Mesendoderm (in vitro differentiated cells): ENCODE measurements around the gene RAB1B.
A peak's percentile ranks its signal among the peaks of the same experiment; 100 is the strongest.

Experiments
- DNase-seq: peaks from one replicate; pipeline ENCODE4 v3.0.0; 2013
- H2AK5ac ChIP-seq: 2 replicates; pipeline ENCODE4 v1.6.1; 2013; ENCODE audit warnings: low read length, inconsistent platforms
- H2BK120ac ChIP-seq: 2 replicates; pipeline ENCODE4 v1.6.1; 2013; ENCODE audit warnings: low read depth, mild to moderate bottlenecking, low read length, moderate library complexity, mixed read lengths
- H2BK15ac ChIP-seq: replicated peaks from 2 replicates; pipeline ENCODE4 v1.6.1; 2013; ENCODE audit warnings: low read depth, mild to moderate bottlenecking, moderate library complexity
- H2BK5ac ChIP-seq: 2 replicates; pipeline ENCODE4 v1.6.1; 2013; ENCODE audit warnings: low read length, inconsistent platforms
- H3K18ac ChIP-seq: 2 replicates; pipeline ENCODE4 v1.6.1; 2013; ENCODE audit warnings: mild to moderate bottlenecking, low read length, mixed read lengths
- H3K23ac ChIP-seq: one replicate; pipeline ENCODE4 v1.6.1; 2013; ENCODE audit warnings: low read length
- H3K27ac ChIP-seq: 2 replicates; pipeline ENCODE4 v1.5.1; 2013; ENCODE audit warnings: low read depth, mild to moderate bottlenecking, inconsistent platforms, low read length, moderate library complexity
- H3K27me3 ChIP-seq: 2 replicates; pipeline ENCODE4 v1.6.1; 2013; ENCODE audit warnings: low read length, control low read depth, mild to moderate bottlenecking, inconsistent platforms; ENCODE audit not compliant: insufficient read depth, poor library complexity
- H3K36me3 ChIP-seq: 2 replicates; pipeline ENCODE4 v1.6.1; 2013; ENCODE audit warnings: low read length, inconsistent platforms; ENCODE audit not compliant: control insufficient read depth, insufficient read depth
- H3K4ac ChIP-seq: one replicate; pipeline ENCODE4 v1.6.1; 2013; ENCODE audit warnings: low read depth, mild to moderate bottlenecking, low read length, moderate library complexity
- H3K4me1 ChIP-seq: 2 replicates; pipeline ENCODE4 v1.6.1; 2013; ENCODE audit warnings: low read depth, low read length, inconsistent platforms; ENCODE audit not compliant: control insufficient read depth
- H3K4me2 ChIP-seq: 2 replicates; pipeline ENCODE4 v1.6.1; 2013; ENCODE audit warnings: low read length
- H3K4me3 ChIP-seq: 2 replicates; pipeline ENCODE4 v1.5.1; 2013; ENCODE audit warnings: mild to moderate bottlenecking, low read length
- H3K56ac ChIP-seq: one replicate; pipeline ENCODE4 v1.6.1; 2013; ENCODE audit warnings: low read length
- H3K79me1 ChIP-seq: 2 replicates; pipeline ENCODE4 v1.6.1; 2013; ENCODE audit warnings: low read length, inconsistent platforms
- H3K79me2 ChIP-seq: 2 replicates; pipeline ENCODE4 v1.6.1; 2013; ENCODE audit warnings: mild to moderate bottlenecking, low read length; ENCODE audit not compliant: control insufficient read depth, insufficient read depth
- H3K9ac ChIP-seq: 2 replicates; pipeline ENCODE4 v1.6.1; 2013; ENCODE audit warnings: low read length, inconsistent platforms
- H4K5ac ChIP-seq: one replicate; pipeline ENCODE4 v1.6.1; 2013; ENCODE audit warnings: low read length
- H4K8ac ChIP-seq: one replicate; pipeline ENCODE4 v1.6.1; 2013; ENCODE audit warnings: low read depth, mild to moderate bottlenecking, control low read depth, low read length, moderate library complexity
- WGBS: extraction: QIAGEN DNeasy Blood & Tissue Kit; methylation state at CpG from one replicate; pipeline ENCODE4 v1.1.7; 2013; ENCODE audit warnings: low lambda C conversion rate, missing lambda C conversion rate; ENCODE audit not compliant: insufficient coverage; ENCODE audit errors: extremely low coverage; 5-methylcytosine and 5-hydroxymethylcytosine counted together

Gene RAB1B

DNA sequence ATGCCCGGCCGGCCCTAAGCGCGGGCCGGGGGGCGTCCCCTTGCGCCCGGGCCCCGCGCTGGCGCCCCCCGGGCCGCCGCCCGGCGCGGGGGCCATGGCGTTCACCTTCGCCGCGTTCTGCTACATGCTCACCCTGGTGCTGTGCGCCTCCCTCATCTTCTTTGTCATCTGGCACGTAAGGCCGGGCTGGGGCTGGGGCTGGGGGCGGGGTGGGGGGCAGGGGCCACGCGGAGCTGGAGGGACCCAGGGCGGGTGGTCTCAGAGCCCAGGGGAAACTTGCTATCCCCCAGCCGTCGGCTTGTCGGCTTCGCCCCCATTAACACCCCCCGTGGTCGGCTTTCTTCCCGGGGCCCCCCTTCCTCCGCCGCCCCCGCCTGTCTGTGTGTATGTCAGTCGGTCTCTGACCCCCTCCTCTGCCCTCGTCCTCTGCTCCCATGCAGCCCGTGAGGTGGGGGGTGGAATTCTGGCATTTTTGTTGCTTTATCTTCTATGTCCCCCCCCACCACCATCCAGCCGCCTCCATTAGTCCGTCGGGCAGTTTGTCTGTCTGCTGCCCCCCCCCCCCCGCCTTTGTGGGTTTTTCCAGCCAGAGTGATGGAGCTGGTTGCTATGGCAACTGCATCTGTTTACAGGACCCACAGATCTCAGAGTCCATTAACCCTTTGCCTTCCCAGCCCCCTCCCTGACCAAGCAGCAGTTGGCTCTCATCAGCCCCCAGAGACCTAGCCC is 10.1 kb downstream of the RAB1B start:
- no peak overlapping the region for H4K5ac ChIP-seq
- H3K23ac ChIP-seq = no peak overlapping the region
- peak; percentile 71 for DNase-seq
- no peak overlapping the region for H3K4me3 ChIP-seq
- no peaks in the 10 kb centered on the region for H3K27me3 ChIP-seq
- H3K79me2 ChIP-seq = no peaks in the 10 kb centered on the region
- no CpG with 5 or more reads among the region's 45 CpGs for whole genome bisulfite sequencing
- H4K8ac ChIP-seq = no peak overlapping the region
- no peak overlapping the region for H2BK15ac ChIP-seq
- H2AK5ac ChIP-seq = no peak overlapping the region
- peak overlapping the region; percentile 51 for H3K9ac ChIP-seq
- no peak overlapping the region for H3K27ac ChIP-seq
- no peak overlapping the region for H3K4ac ChIP-seq
- peak overlapping the region; percentile 56 for H3K56ac ChIP-seq
- H2BK120ac ChIP-seq = no peak overlapping the region
- peaks cover 2% of the 10 kb centered on the region for H3K36me3 ChIP-seq
- no peaks in the 10 kb centered on the region for H3K4me1 ChIP-seq
- no peak overlapping the region for H2BK5ac ChIP-seq
- H3K79me1 ChIP-seq = no peaks in the 10 kb centered on the region
- H3K18ac ChIP-seq = peak overlapping the region; percentile 22
- peak overlapping the region; percentile 54 for H3K4me2 ChIP-seq

DNA sequence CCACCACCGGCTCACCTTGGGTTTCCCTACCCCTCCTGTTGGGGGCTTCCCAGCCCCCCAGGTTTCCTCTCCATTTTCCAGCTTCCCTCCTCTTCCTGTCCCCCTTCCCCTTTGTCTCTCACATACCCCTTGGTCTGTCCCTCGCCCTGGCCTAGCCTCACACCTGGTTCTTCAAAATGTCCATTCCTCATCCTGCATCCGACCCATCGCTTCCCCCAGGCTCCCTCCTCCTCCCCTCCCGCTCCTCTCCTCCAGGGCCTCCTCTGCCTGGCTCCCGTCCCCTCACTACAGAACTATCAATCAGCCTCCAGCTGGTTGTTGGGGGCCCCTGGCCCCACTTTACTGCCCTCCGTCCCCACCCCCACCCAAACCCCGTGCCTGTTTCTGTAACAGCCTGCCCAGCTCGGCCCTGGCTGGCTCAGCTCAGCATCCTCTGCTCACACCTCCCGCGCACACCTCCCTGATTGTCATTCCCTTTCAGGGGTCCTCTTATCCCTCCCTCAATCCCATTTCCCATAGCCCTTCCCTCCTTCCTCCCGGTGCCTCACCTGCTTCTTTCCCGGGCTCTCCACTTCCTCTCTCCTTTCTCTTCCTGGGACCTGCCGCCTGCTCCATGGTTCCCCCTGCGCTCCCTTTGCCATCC is 10.8 kb downstream of the RAB1B start:
- no peaks in the 10 kb centered on the region for H3K79me1 ChIP-seq
- H2BK120ac ChIP-seq = no peak overlapping the region
- H3K4me3 ChIP-seq = no peak overlapping the region
- no peak overlapping the region for H2BK5ac ChIP-seq
- H3K56ac ChIP-seq = peak overlapping the region; percentile 15
- H4K8ac ChIP-seq = no peak overlapping the region
- DNase-seq = peak; percentile 56
- no peaks in the 10 kb centered on the region for H3K4me1 ChIP-seq
- no peak overlapping the region for H3K4ac ChIP-seq
- peak overlapping the region; percentile 24 for H2AK5ac ChIP-seq
- no peaks in the 10 kb centered on the region for H3K27me3 ChIP-seq
- no peak overlapping the region for H4K5ac ChIP-seq
- H3K79me2 ChIP-seq = no peaks in the 10 kb centered on the region
- H3K4me2 ChIP-seq = no peak overlapping the region
- no CpG with 5 or more reads among the region's 15 CpGs for WGBS
- H3K9ac ChIP-seq = no peak overlapping the region
- no peak overlapping the region for H2BK15ac ChIP-seq
- H3K27ac ChIP-seq = no peak overlapping the region
- peaks cover 2% of the 10 kb centered on the region for H3K36me3 ChIP-seq
- no peak overlapping the region for H3K18ac ChIP-seq
- no peak overlapping the region for H3K23ac ChIP-seq

DNA sequence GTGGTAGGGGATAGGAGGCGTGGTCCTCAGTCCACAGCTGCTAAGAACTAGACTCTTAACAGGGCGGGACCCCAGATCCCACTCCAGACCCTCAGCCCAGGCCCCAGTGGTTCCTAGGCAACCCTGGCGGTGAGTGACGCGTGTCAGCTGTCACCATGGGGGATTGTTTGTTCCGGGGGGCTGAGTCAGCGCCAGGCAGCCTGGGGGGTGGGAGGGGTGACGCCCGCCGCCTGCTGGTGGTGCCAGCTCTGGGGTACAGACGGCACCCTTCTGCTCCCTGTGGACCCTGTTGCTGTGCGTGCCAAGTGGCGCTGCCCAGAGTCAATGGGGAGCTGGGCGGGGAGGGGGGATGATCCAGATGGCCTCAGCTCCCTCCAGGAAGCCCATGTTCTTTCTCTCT is 12.0 kb downstream of the RAB1B start:
- Histone ChIP-seq H3K56ac (no peak overlapping the region), H3K27ac (no peak overlapping the region), H3K23ac (no peak overlapping the region), H3K9ac (no peak overlapping the region), H3K79me1 (no peaks in the 10 kb centered on the region), H2BK120ac (no peak overlapping the region), H3K4me2 (no peak overlapping the region), H3K27me3 (no peaks in the 10 kb centered on the region), H4K5ac (no peak overlapping the region), H3K36me3 (no peaks in the 10 kb centered on the region), H2AK5ac (no peak overlapping the region), H3K18ac (no peak overlapping the region), H3K4ac (no peak overlapping the region), H4K8ac (no peak overlapping the region), H3K4me3 (no peak overlapping the region), H3K79me2 (no peaks in the 10 kb centered on the region), H3K4me1 (no peaks in the 10 kb centered on the region), H2BK15ac (no peak overlapping the region), H2BK5ac (no peak overlapping the region)
- no CpG with 5 or more reads among the region's 14 CpGs for WGBS
- DNase-seq = no peak

DNA sequence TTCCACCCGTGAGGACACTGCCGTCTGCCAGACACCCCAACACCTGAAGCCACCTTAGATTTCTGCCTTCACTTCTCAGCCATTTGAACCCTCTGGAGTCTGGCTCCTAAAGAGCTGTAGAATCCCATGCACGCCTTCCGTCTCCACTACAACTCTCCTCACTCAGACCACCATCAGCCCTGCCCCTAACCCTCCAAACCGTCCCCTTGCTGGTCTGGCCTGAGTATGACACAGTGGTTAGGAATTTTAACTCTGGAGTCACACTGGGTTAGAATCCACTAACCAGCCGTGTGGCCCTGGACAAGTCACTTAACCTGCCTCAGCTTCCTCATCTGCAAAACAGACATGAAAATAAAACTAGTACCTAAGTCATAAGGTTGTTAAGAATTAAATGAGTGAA is 12.6 kb downstream of the RAB1B start:
- Histone ChIP-seq H3K56ac (no peak overlapping the region), H3K23ac (no peak overlapping the region), H3K4ac (no peak overlapping the region), H2BK5ac (no peak overlapping the region), H3K27ac (no peak overlapping the region), H2BK120ac (no peak overlapping the region), H3K27me3 (no peaks in the 10 kb centered on the region), H3K79me2 (no peaks in the 10 kb centered on the region), H2AK5ac (no peak overlapping the region), H3K9ac (no peak overlapping the region), H3K36me3 (no peaks in the 10 kb centered on the region), H3K4me3 (no peak overlapping the region), H4K5ac (no peak overlapping the region), H3K79me1 (no peaks in the 10 kb centered on the region), H3K4me1 (no peaks in the 10 kb centered on the region), H2BK15ac (no peak overlapping the region), H3K4me2 (no peak overlapping the region), H4K8ac (no peak overlapping the region), H3K18ac (no peak overlapping the region)
- WGBS = no CpG with 5 or more reads among the region's 6 CpGs
- peak; percentile 85 for DNase-seq

DNA sequence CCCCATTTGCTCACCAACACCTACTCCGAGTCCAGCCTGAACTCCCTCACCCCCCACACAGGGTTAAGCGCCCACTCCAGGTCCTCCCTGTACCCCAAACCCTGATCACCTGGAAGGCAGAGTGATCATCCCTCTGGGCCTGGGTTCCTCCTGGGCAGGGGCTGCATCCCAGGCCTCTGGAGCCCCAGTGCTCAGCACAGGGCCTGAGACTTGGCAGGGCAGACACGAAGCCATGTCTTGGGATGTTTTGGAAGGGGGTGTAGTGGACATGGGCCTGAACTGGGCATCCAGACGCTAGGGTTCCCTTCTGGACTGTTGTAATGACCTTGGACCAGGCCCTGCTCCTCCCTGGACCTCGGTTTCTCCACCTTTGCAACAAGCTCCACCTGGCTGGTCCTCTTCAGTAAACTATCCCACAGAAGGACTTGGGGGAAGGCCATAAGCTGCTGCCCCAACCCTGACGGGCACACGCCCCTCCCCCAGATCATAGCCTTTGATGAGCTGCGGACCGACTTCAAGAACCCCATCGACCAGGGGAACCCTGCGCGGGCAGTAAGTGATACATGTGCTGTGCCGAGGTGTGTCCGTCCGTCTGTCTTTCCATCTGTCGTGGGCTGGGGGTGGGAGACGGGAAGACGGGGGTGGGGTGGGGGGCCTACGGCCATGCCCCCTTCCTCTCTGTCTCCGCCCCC is 13.5 kb downstream of the RAB1B start:
- H3K4me1 ChIP-seq = no peaks in the 10 kb centered on the region
- H2AK5ac ChIP-seq = no peak overlapping the region
- no peak overlapping the region for H3K18ac ChIP-seq
- no peak overlapping the region for H3K4ac ChIP-seq
- no peak overlapping the region for H2BK5ac ChIP-seq
- no peak overlapping the region for H3K4me3 ChIP-seq
- no peaks in the 10 kb centered on the region for H3K36me3 ChIP-seq
- no peak overlapping the region for H3K9ac ChIP-seq
- no peak overlapping the region for H2BK15ac ChIP-seq
- H3K27ac ChIP-seq = no peak overlapping the region
- no peaks in the 10 kb centered on the region for H3K27me3 ChIP-seq
- H3K79me1 ChIP-seq = no peaks in the 10 kb centered on the region
- H3K79me2 ChIP-seq = no peaks in the 10 kb centered on the region
- H3K56ac ChIP-seq = no peak overlapping the region
- no peak overlapping the region for H4K5ac ChIP-seq
- H3K4me2 ChIP-seq = no peak overlapping the region
- H3K23ac ChIP-seq = no peak overlapping the region
- no peak for DNase-seq
- H2BK120ac ChIP-seq = no peak overlapping the region
- WGBS = no CpG with 5 or more reads among the region's 20 CpGs
- no peak overlapping the region for H4K8ac ChIP-seq
